HepG2 (cell line): ENCODE data around the gene COCH. TPM values are rescaled to one million over a fixed set of nuclear protein-coding genes. Genes with fewer than 3 reads are reported as not detected.

ENCODE experiments used
- ARID3A ChIP-seq: IDR thresholded peaks from 2 replicates; pipeline ENCODE4 v1.6.1; 2012; ENCODE audit warnings: low read depth, low read length, improper control_type of control experiment
- ATF1 ChIP-seq: IDR thresholded peaks from 2 replicates; pipeline ENCODE4 v1.6.1; 2016; ENCODE audit warnings: mild to moderate bottlenecking, control low read depth
- EP300 ChIP-seq, 3 experiments: sonication (generic) in 1 of 3; formaldehyde crosslinking in 1 of 3; IDR thresholded peaks; 2 replicates each; pipeline versions ENCODE4 v1.5.1 to v1.6.1; 2011 to 2020; ENCODE audit warnings: low read depth in 2 of 3, low read length in 2 of 3, borderline replicate concordance in 1 of 3, improper control_type of control experiment in 1 of 3, mild to moderate bottlenecking in 1 of 3, missing genetic modification reagents in 1 of 3, moderate library complexity in 1 of 3
- FUBP1 ChIP-seq: sonication (generic); formaldehyde crosslinking; IDR thresholded peaks from 2 replicates; pipeline ENCODE4 v1.5.1; 2020; ENCODE audit warnings: missing genetic modification reagents, mild to moderate bottlenecking, borderline replicate concordance
- HMGXB3 ChIP-seq: sonication (generic); formaldehyde crosslinking; IDR thresholded peaks from 2 replicates; pipeline ENCODE4 v1.4.0; 2020; ENCODE audit warnings: missing genetic modification reagents, borderline replicate concordance
- KLF12 ChIP-seq: sonication (generic); formaldehyde crosslinking; IDR thresholded peaks from 2 replicates; pipeline ENCODE4 v1.4.0; 2020; ENCODE audit warnings: missing genetic modification reagents, borderline replicate concordance
- KLF16 ChIP-seq, 2 experiments: sonication (generic) in 1 of 2; formaldehyde crosslinking in 1 of 2; IDR thresholded peaks; 2 replicates each; pipeline versions ENCODE4 v1.6.1 to v1.8.0; 2016 to 2023; ENCODE audit warnings: missing genetic modification reagents in 2 of 2, missing compliant biosample characterization in 1 of 2
- NR2F6 ChIP-seq, 2 experiments: IDR thresholded peaks; 2 replicates each; pipeline ENCODE4 v1.6.1; 2016; ENCODE audit warnings: antibody characterized with exemption in 1 of 2, mild to moderate bottlenecking in 1 of 2
- PCBP2 ChIP-seq: fragments of 200-400 bp; formaldehyde crosslinking; optimal IDR thresholded peaks from 2 replicates; pipeline ENCODE3; 2018; ENCODE audit warnings: low read length, low read depth; ENCODE audit not compliant: poor library complexity, severe bottlenecking
- RFXANK ChIP-seq: IDR thresholded peaks from 2 replicates; pipeline ENCODE4 v1.6.1; 2016
- TEF ChIP-seq: sonication (generic); formaldehyde crosslinking; IDR thresholded peaks from 2 replicates; pipeline ENCODE4 v1.5.0; 2020; ENCODE audit warnings: missing genetic modification reagents
- UBTF ChIP-seq: sonication (generic); formaldehyde crosslinking; IDR thresholded peaks from 2 replicates; pipeline ENCODE4 v1.4.0; 2020; ENCODE audit warnings: mild to moderate bottlenecking, missing genetic modification reagents
- ZNF205 ChIP-seq: IDR thresholded peaks from 2 replicates; pipeline ENCODE4 v1.6.1; 2018; ENCODE audit warnings: missing biosample characterization, missing genetic modification reagents
- ZNF234 ChIP-seq: sonication (generic); formaldehyde crosslinking; conservative IDR thresholded peaks from 2 replicates; pipeline ENCODE4 v1.5.1; 2020; ENCODE audit warnings: mild to moderate bottlenecking, missing genetic modification reagents
- ZNF274 ChIP-seq: sonication (generic); formaldehyde crosslinking; IDR thresholded peaks from 2 replicates; pipeline ENCODE4 v1.5.1; 2020; ENCODE audit warnings: mild to moderate bottlenecking, missing genetic modification reagents
- ZNF337 ChIP-seq: sonication (generic); formaldehyde crosslinking; IDR thresholded peaks from 2 replicates; pipeline ENCODE4 v1.5.1; 2020; ENCODE audit warnings: missing genetic modification reagents, low read depth, mild to moderate bottlenecking, borderline replicate concordance
- polyA plus RNA-seq, 8 experiments: library from polyadenylated mRNA; depleted of rRNA in 3 of 8; stranded (reverse) in 7 of 8; unstranded in 1 of 8; fragments of >200 nt; fragmentation: Illumina TruSeq in 4 of 8; extraction: Trizol in 4 of 8; gene quantifications; 2 replicates each; pipeline versions ENCODE4 v1.2.1 to v1.2.3, GENCODE V29; 2011 to 2016; ENCODE audit warnings: low read depth in 4 of 8, missing spikeins in 1 of 8, mixed read lengths in 1 of 8; ENCODE audit not compliant: insufficient read depth in 1 of 8
- total RNA-seq, 5 experiments: library from RNA; depleted of rRNA; stranded (reverse); fragments of >200 nt; fragmentation: Illumina TruSeq; extraction: Trizol; gene quantifications; 2 replicates each; pipeline ENCODE4 v1.2.3, GENCODE V29; 2016; ENCODE audit warnings: low read depth in 1 of 5

Gene COCH
- total and polyA plus RNA-seq, 2 of the 13 experiments (the other 11 are each of a cell fraction or from before 2014, with no cell fraction given) = 78.2 to 79.3 TPM

- TF ChIP-seq TEF (CRISPR knock-in tag) = no peak
- no peak for TF ChIP-seq ZNF234 (CRISPR knock-in tag)
- TF ChIP-seq ZNF337 (CRISPR knock-in tag) = 0 out of 2 replicates have a peak, but pooled peaks have one; percentile 14
- no peak for TF ChIP-seq EP300 (IDR thresholded peaks at IDR 0.05; ENCODE audit: low read depth in 2 of 2, low read length in 2 of 2)
- TF ChIP-seq EP300 (CRISPR knock-in tag; IDR thresholded peaks at IDR 0.05; ENCODE audit: borderline replicate concordance) = no peak
- TF ChIP-seq FUBP1 (CRISPR knock-in tag) = no peak
- TF ChIP-seq ARID3A = peak; percentile 25; the same call in 1 of the 2 replicates
- TF ChIP-seq ZNF205 (CRISPR knock-in tag) = 0 out of 2 replicates have a peak, but pooled peaks have one; percentile 16
- TF ChIP-seq KLF12 (CRISPR knock-in tag) = no peak
- peak; percentile 74; the same call in 1 of the 2 replicates for TF ChIP-seq RFXANK (CRISPR knock-in tag)
- TF ChIP-seq KLF16 (CRISPR knock-in tag; IDR thresholded peaks at IDR 0.05) = 0 out of 4 replicates have a peak, but pooled peaks of 1 of the 2 experiments have one; percentile 7
- TF ChIP-seq PCBP2 = no peak
- no peak for TF ChIP-seq NR2F6 (IDR thresholded peaks at IDR 0.05)
- TF ChIP-seq NR2F6 (CRISPR knock-in tag; IDR thresholded peaks at IDR 0.05) = peak; percentile 13; the same call in 1 of the 2 replicates
- TF ChIP-seq UBTF (CRISPR knock-in tag) = no peak
- peak; percentile 32; the same call in 1 of the 2 replicates for TF ChIP-seq HMGXB3 (CRISPR knock-in tag)
- TF ChIP-seq ZNF274 = 0 out of 2 replicates have a peak, but pooled peaks have one; percentile 37
- TF ChIP-seq ATF1 (CRISPR knock-in tag) = 0 out of 2 replicates have a peak, but pooled peaks have one; percentile 30
These were observed 14.3 kb downstream of the COCH start (continued) for GRCh38 chr14:30888480-30889243.
